SK-N-MC (cell line): ENCODE results near the gene PRICKLE1.

Experiments used
- EZH2 ChIP-seq: fragments of 200-600 bp; sonication (generic); IDR thresholded peaks from one replicate; pipeline ENCODE4 v1.6.1; 2017; ENCODE audit warnings: antibody characterized with exemption
- POLR2AphosphoS5 ChIP-seq: IDR thresholded peaks from 2 replicates; pipeline ENCODE4 v1.6.1; 2012; ENCODE audit warnings: mild to moderate bottlenecking, low read depth, low read length, borderline replicate concordance

- TF ChIP-seq POLR2AphosphoS5 (no peak), EZH2 (no peak)
Observed at GRCh38 chr12:42496886-42497285, 92.7 kb downstream of the PRICKLE1 start.
